ENCODE results near the gene CCDC71.

Gene CCDC71

DNA sequence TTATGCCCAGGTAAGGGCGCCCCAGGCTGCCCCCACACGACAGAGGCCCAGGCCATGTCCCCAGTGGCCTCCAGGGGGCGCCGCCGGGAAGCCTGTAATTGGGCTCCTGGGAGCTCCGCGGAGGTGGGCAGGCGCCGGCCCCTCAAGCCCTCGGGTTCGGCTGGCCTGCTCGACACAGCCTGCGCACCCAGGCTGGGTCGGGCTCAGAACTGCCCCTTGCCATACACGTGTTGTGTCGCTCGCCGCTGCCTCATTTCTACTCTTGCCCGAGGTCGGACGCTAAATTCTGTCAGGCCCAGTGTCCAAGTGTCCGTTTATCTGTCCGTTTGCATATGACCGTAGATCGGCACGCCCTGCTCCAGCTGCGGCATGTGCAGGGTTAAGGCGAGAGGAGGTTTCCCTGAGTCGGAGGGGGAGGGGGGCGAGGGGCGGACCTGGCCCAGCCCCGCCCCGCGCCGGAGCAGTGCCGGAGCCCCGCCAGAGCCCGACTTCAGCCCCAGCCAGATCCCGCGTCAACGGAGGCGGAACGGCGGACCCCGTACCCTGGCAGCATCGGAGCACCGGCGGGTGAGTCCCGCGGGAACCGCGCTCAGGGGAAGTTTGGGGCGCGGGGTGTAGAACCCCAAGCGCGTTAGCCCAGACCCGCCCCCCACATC lies 5.1 kb upstream of the CCDC71 start, which contains the start of gene KLHDC8B:
Gene KLHDC8B, plus strand, starts transcription at position 480 of the 656 bp plus-strand sequence. CDS start 1,172 bp downstream, outside the sequence.
- TF ChIP-seq, protein P1, sequence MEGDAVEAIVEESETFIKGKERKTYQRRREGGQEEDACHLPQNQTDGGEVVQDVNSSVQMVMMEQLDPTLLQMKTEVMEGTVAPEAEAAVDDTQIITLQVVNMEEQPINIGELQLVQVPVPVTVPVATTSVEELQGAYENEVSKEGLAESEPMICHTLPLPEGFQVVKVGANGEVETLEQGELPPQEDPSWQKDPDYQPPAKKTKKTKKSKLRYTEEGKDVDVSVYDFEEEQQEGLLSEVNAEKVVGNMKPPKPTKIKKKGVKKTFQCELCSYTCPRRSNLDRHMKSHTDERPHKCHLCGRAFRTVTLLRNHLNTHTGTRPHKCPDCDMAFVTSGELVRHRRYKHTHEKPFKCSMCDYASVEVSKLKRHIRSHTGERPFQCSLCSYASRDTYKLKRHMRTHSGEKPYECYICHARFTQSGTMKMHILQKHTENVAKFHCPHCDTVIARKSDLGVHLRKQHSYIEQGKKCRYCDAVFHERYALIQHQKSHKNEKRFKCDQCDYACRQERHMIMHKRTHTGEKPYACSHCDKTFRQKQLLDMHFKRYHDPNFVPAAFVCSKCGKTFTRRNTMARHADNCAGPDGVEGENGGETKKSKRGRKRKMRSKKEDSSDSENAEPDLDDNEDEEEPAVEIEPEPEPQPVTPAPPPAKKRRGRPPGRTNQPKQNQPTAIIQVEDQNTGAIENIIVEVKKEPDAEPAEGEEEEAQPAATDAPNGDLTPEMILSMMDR (conservative IDR thresholded peaks at IDR 0.05; ENCODE audit: low read depth, low read length), result peak; percentile 94
- peak within 1 kb of the TSS; percentile 70 for H3K4me3 ChIP-seq (ENCODE audit: low read length)
- DNase-seq (ENCODE audit: low read depth), result peak; percentile 55

DNA sequence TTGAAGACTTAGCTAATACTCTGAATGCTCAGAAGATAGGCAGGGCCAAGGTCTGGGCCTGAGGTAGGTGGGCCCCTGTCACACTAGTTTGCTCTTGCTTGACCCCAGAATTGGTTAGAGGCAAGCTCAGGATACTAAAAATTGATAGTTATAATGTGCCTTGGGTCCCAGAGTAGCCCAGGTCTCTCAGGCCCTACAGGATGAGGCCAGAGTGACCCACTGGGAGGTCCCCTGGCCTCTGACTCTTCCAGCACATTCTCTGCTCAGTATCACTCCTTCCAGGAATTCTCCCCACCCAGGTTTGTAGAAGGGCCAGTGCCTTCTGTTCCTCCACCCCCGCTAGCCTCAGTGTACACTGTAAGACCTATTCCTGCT lies 4.6 kb upstream of the CCDC71 start:
- TF ChIP-seq, protein P1 (conservative IDR thresholded peaks at IDR 0.05; ENCODE audit: low read depth, low read length), result no peak
- peak overlapping the region; percentile 70 for H3K4me3 ChIP-seq (ENCODE audit: low read length)
- no peak for DNase-seq (ENCODE audit: low read depth)

DNA sequence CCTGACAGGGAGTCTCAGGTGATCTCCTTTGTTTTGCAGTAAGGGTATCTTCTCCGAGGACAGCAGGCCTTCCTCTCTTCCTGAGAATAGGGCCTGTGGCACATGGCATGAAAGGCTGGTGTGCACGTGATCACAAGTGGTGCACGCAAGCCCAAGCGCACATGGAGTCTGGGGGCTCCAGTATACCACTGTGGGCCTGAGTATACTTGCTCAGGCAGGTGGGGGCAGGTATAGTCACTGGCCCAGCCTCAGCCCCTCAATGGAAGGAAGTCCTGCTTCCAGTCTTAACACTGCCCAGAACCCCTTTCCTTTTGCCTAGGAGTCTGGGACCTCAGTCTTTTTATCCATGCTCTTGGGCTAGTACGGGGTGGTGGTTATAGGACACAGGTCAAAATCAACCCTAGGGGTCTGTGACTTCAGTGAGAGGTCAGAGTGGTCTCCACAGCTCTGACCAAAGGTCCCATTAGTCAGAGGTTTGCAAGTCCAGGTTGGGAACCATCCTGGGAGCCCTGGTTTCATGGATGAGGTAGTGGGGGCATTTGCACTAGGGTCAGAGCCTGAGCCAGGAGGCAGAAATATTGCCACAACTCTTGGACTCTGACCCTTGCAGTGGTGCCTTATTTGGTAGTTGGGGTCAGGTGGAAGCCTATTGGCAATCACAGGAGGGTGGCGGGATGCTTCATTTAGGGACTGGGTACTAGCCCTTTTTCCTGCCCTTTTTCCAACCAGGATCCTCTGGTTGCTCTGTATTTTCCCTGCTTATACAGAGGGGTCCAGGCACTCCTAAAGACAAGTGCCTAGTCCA lies 823 bp upstream of the CCDC71 start:
- no peak for DNase-seq (ENCODE audit: low read depth)
- TF ChIP-seq, protein P1 (conservative IDR thresholded peaks at IDR 0.05; ENCODE audit: low read depth, low read length), result no peak
- peak overlapping the region; percentile 86 for H3K4me3 ChIP-seq (ENCODE audit: low read length)

DNA sequence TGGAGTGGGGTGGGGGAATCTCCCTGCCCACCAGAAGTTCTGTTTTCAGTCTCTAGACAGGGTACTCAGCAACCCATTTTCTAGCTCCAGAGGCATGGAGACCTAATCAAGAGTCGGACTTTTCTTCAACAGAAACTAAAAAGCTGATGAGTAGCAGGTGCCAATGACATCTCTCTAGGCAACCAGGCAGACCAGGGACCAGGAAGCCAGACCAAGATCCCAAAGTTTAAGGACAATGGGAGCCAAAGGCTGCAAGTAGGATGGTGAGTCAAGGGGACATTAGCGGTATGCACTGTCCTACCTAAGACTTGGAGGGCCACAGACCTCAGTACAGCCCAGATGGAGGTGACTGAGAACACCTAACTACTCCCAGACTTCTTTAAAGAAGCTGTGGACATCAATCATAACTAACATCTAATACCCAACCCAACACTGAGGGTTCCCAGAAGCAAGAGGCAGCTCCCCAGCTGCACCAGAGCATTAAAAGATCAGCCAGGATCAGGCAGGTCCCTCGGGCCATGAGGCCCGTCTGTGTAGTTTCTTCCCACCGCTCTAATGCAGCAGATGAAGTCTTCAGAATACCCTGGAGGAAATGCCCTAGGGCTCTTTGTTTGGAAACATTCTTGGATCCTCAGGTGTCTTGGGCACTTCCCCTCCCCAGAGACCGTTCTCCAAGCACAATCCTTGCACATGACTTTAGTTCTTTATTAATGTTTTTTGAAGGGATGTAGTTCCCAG lies 979 bp downstream of the CCDC71 start:
- no peak for DNase-seq (ENCODE audit: low read depth)
- TF ChIP-seq, protein P1 (conservative IDR thresholded peaks at IDR 0.05; ENCODE audit: low read depth, low read length), result no peak
- peak overlapping the region; percentile 86 for H3K4me3 ChIP-seq (ENCODE audit: low read length)

DNA sequence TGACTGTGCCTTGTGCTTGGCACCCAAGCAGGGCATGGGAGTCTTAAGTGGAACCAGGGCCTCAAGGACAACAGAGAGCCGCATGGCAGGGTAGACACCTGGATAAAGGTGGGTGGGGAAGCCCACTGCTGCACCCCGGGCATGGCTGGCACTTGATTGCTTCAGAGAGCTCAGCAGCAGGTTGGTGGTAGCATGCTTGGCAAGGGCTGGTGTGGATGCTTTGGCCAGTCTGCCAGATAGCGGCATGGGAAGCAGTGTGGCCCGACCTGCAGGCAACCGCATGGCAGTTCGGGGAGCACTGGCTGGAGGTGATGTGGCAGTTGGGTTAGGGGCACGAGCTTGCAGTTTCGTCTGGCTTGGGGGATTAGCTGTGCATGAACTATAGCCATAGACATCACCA lies 2.5 kb downstream of the CCDC71 start:
- H3K4me3 ChIP-seq (ENCODE audit: low read length), result no peak overlapping the region
- TF ChIP-seq, protein P1 (conservative IDR thresholded peaks at IDR 0.05; ENCODE audit: low read depth, low read length), result no peak
- DNase-seq (ENCODE audit: low read depth), result no peak

DNA sequence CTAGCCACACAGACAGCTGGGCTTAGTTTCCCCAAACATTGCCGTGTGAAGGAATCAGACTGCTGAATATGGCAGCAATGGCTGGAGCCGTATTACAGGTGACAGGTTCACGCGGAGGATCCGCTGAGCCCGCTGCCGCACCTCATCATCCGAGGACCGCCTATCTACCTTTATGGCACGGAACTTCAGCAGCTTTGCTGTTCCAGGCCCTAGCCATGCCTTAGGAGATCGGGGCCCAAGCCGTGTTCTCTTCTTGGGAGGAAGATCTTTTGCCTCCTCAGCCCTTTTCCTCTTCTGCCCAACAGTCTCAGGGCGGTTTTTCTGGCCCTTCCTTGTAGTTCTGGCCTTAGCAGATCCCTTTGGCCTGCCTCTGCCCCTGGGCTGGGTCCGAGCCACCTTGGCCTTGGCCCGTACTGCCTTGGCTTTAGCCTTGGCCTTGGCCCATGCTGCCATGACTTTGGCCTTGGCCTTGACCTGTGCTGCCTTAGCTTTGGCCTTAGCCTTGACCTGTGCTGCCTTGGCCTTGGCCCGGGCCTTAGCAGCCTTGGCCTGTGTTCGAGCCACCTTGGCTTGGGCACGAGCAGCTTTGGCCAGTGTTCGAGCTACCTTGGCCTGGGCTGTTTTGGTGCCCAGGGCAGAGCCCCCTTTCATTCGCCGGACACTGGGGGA lies 3.2 kb downstream of the CCDC71 start:
- no peak for DNase-seq (ENCODE audit: low read depth)
- no peak overlapping the region for H3K4me3 ChIP-seq (ENCODE audit: low read length)
- TF ChIP-seq, protein P1 (conservative IDR thresholded peaks at IDR 0.05; ENCODE audit: low read depth, low read length), result no peak
